Breast epithelium (tissue), 4 donors: Measurements from ENCODE around the gene MAML3. TPM values are rescaled to one million over a fixed set of nuclear protein-coding genes. Genes with fewer than 3 reads are reported as not detected.

ENCODE experiments used
- DNase-seq, 2 donors: peaks; one replicate each; pipeline ENCODE4 v3.0.0-alpha.2; 2019; ENCODE audit warnings: low spot score in 2 of 2
- H3K27ac ChIP-seq, 2 donors: fragments of 200-600 bp; sonication (generic) in 1 of 2; one replicate each; pipeline ENCODE4 v1.5.1; 2016 to 2019; ENCODE audit warnings: mild to moderate bottlenecking in 1 of 2
- H3K27me3 ChIP-seq, 2 donors: fragments of 200-600 bp; sonication (generic) in 1 of 2; one replicate each; pipeline versions ENCODE4 v1.5.1 to v1.6.0; 2017 to 2019; ENCODE audit warnings: control low read depth in 1 of 2, mild to moderate bottlenecking in 1 of 2
- H3K36me3 ChIP-seq: fragments of 200-600 bp; one replicate; pipeline ENCODE4 v1.5.1; 2019
- H3K4me1 ChIP-seq, 2 donors: fragments of 200-600 bp; sonication (generic); one replicate each; pipeline ENCODE4 v1.5.1; 2016 to 2019; ENCODE audit warnings: control low read depth in 1 of 2
- H3K4me3 ChIP-seq, 3 donors: fragments of 200-600 bp; sonication (generic); 1 replicate in 2 of 3; 2 replicates in 1 of 3; pipeline ENCODE4 v1.5.1; 2016 to 2019; ENCODE audit warnings: mild to moderate bottlenecking in 3 of 3, moderate library complexity in 2 of 3
- H3K9me3 ChIP-seq, 2 donors: fragments of 200-600 bp; sonication (generic) in 1 of 2; one replicate each; pipeline ENCODE4 v1.5.1; 2016 to 2019; ENCODE audit warnings: control low read depth in 1 of 2
- POLR2A ChIP-seq: fragments of 450-650 bp; IDR thresholded peaks from one replicate; pipeline ENCODE4 v1.6.1; 2016; ENCODE audit warnings: antibody characterized with exemption, mild to moderate bottlenecking, moderate library complexity
- POLR2AphosphoS5 ChIP-seq, 3 donors: sonication (generic); formaldehyde crosslinking; IDR thresholded peaks; one replicate each; pipeline ENCODE4 v1.6.1; 2017; ENCODE audit warnings: antibody characterized with exemption in 3 of 3
- intact Hi-C: fragments of 100-400 bp; cut with DNase I; formaldehyde crosslinking; loops from one replicate; pipeline ENCODE4 v1.15.1; 2023; ENCODE audit warnings: low total_unique reads
- total RNA-seq, 3 donors: library from RNA; depleted of rRNA; stranded (reverse); fragments of >200 nt; gene quantifications; one replicate each; pipeline ENCODE4 v1.1.0, GENCODE V29; 2016
- TF ChIP-seq, protein P1 (sequence below), 3 donors: fragments of 450-650 bp; IDR thresholded peaks; one replicate each; pipeline ENCODE4 v1.5.1; 2016 to 2017; ENCODE audit warnings: antibody characterized with exemption in 3 of 3, mild to moderate bottlenecking in 3 of 3, moderate library complexity in 3 of 3

The MAML3 gene
- total RNA-seq, 3 donors from 2014 or later = 5.0 to 16.8 (median 11.1) TPM

DNA sequence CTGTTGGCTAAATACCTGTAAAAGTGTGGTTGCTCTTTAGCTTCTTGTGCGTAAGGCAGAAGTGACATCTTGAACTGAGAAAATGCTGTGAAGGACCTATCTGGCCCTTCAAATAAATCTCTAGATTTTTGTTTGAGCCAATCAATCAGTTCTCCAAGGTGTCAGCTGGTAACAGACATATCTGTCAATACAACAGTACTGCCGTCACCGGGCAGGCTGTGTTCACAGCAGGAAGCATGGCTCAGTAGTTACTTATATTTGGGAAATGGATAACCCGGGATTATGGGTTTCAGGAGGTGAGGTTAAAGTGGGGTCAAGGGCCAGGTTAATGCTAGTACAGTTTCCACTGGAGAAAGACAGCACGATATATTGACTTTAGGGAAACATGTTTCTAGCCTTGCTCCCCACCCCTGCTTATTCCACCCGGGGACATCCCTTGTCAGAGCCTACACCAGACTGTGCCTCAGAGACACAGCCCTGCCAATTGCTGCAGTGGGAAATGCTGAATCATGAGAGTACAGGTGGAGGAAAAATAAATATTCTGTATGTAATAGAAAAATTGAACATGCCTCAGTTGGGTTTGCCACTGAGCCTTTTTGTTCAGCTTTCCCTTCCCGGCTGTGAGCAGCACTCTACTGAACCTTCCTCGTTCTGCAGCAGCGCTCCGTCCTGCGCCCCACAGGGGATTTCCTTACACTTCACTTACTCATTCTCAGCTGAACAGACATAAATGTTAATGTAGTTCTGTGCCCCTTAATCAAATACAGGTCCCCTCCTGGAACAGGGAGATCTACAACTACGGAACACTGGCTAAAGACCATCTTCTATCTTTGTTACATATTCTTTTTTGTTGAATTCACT is 367.3 kb downstream of the MAML3 start:
- Histone ChIP-seq H3K36me3 (no peaks in the 10 kb centered on the region), H3K27me3 (no peaks in the 10 kb centered on the region), H3K27ac (no peak overlapping the region), H3K9me3 (no peaks in the 10 kb centered on the region), H3K4me3 (no peak overlapping the region), H3K4me1 (no peaks in the 10 kb centered on the region)
- no peak for DNase-seq
- TF ChIP-seq POLR2A (no peak), POLR2AphosphoS5 (IDR thresholded peaks at IDR 0.05) (no peak)
- TF ChIP-seq, protein P1, sequence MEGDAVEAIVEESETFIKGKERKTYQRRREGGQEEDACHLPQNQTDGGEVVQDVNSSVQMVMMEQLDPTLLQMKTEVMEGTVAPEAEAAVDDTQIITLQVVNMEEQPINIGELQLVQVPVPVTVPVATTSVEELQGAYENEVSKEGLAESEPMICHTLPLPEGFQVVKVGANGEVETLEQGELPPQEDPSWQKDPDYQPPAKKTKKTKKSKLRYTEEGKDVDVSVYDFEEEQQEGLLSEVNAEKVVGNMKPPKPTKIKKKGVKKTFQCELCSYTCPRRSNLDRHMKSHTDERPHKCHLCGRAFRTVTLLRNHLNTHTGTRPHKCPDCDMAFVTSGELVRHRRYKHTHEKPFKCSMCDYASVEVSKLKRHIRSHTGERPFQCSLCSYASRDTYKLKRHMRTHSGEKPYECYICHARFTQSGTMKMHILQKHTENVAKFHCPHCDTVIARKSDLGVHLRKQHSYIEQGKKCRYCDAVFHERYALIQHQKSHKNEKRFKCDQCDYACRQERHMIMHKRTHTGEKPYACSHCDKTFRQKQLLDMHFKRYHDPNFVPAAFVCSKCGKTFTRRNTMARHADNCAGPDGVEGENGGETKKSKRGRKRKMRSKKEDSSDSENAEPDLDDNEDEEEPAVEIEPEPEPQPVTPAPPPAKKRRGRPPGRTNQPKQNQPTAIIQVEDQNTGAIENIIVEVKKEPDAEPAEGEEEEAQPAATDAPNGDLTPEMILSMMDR (IDR thresholded peaks at IDR 0.05) = no peak
- intact Hi-C loops = no loop called here

DNA sequence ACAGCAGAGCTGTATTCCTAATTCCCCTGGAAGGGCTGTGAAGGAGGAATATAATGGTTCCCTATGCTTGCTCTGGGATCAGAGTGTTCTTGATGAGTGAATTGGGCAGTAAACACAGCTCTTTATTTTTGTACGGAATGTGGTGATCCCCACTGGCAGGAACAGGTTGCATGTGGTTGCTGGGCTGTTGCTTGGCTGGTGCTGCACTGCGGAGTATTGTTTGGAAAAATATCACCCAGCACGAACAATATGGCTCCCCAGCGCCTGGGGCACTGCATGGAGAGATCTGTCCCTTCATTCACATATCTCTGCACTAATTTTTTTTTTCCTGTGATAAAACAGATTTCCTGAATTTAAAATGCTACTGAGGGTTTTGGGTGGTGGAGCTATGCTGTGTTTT is 368.6 kb downstream of the MAML3 start:
- Histone ChIP-seq H3K27me3 (no peaks in the 10 kb centered on the region), H3K9me3 (no peaks in the 10 kb centered on the region), H3K36me3 (no peaks in the 10 kb centered on the region), H3K4me3 (no peak overlapping the region), H3K4me1 (no peaks in the 10 kb centered on the region), H3K27ac (no peak overlapping the region)
- DNase-seq = no peak
- TF ChIP-seq, protein P1 (IDR thresholded peaks at IDR 0.05) = no peak
- no peak for TF ChIP-seq POLR2A
- TF ChIP-seq POLR2AphosphoS5 (IDR thresholded peaks at IDR 0.05) = no peak
- intact Hi-C loops = no loop called here

DNA sequence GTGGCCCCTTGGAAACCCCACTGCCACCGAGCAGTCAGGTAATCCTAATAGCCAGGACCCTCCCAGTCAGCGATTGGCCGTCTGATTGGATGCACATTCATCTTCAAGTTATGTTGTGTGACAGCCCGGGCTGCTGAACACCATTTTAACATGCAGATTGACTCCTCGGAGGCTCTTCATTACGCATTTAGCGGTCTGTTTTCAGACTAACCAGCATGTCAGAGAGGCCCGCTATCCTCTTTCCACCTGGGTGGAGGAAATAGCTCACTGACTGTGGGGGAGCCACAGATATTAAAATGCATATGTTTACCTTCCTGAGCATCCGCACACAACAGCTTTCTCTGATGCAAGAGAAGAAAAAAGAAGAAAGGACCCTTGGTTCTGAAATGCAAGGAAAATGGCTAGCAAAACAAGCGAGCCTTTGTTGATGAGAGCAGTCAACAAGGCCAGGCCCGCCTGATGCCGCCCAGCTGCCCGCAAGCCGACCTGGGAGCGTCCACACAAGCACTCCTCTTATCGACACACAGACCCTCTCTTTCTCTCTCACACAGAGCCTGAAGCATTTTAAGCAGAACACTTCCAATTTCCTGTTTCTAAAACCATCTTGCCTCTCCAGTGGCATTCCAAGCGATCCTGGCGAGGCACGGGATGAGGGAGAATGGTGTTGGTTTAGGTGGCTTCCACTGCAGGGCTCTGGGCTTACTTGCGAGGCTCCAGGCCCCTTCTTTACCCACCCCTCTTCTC is 370.1 kb downstream of the MAML3 start:
- no peaks in the 10 kb centered on the region for H3K27me3 ChIP-seq
- H3K4me1 ChIP-seq = no peaks in the 10 kb centered on the region
- DNase-seq = peak in 1 of 2 donors; percentile 52
- peak overlapping the region; percentile 48 to 75 for H3K27ac ChIP-seq
- intact Hi-C loops = no loop called here
- H3K4me3 ChIP-seq = no peak overlapping the region
- no peaks in the 10 kb centered on the region for H3K36me3 ChIP-seq
- TF ChIP-seq POLR2AphosphoS5 (IDR thresholded peaks at IDR 0.05) = no peak
- no peak for TF ChIP-seq POLR2A
- TF ChIP-seq, protein P1 (IDR thresholded peaks at IDR 0.05) = no peak
- no peaks in the 10 kb centered on the region for H3K9me3 ChIP-seq

DNA sequence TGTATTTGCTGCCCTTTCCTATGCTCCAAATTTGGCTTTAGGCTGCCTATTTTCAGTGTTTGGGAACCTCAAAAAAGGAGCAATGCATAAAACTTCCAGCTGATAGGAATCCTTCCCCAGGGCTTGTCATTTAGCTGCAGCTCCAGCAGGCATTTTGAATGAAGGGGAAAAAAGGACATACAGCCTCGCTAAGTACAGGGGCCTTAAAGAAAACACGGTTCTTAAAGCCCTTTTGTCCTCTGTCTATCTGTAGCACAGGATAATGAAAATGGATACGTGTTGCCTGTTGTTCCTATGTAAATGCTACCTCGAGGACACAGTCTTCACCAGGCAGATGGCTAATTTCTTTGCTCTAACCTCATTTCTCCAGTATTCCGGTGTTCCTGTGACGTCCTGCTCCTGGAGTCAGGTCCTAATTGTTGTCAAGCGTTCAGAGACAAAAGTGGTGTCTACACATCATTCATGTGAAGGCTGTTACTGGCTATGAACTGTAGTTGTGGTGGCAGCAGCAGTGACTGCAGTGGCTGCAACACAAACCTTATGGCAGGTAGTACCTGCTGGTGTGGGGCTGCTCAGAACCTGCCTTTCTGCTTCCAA is 371.0 kb downstream of the MAML3 start:
- Histone ChIP-seq H3K27me3 (no peaks in the 10 kb centered on the region), H3K4me1 (no peaks in the 10 kb centered on the region), H3K27ac (peak overlapping the region; percentile 48 to 75), H3K4me3 (no peak overlapping the region), H3K36me3 (no peaks in the 10 kb centered on the region), H3K9me3 (no peaks in the 10 kb centered on the region)
- intact Hi-C loops = no loop called here
- no peak for TF ChIP-seq POLR2AphosphoS5 (IDR thresholded peaks at IDR 0.05)
- TF ChIP-seq POLR2A = no peak
- TF ChIP-seq, protein P1 (IDR thresholded peaks at IDR 0.05) = no peak
- DNase-seq = no peak

DNA sequence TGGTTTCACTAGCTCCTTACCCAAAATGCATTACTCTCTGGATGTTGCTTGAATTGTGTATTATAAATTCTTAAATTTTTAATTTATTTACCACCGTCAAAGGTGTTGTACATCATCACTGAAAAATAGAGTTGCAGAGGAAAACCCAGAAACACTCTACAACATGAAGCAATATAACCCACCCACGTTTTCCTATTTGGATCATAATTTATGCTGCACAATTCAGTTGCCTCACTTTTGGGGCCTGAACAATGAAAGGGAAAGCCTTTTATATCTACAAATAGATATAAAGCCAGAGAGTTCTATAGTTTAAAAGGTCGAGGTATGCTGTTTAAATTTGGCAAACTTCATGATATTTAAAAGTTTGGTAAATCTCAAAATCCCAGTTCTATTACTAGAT is 372.9 kb downstream of the MAML3 start:
- no peak for DNase-seq
- no peaks in the 10 kb centered on the region for H3K9me3 ChIP-seq
- no peaks in the 10 kb centered on the region for H3K36me3 ChIP-seq
- no peaks in the 10 kb centered on the region for H3K27me3 ChIP-seq
- no peak overlapping the region for H3K4me3 ChIP-seq
- intact Hi-C loops = no loop called here
- no peaks in the 10 kb centered on the region for H3K4me1 ChIP-seq
- TF ChIP-seq, protein P1 (IDR thresholded peaks at IDR 0.05) = no peak
- TF ChIP-seq POLR2A (no peak), POLR2AphosphoS5 (IDR thresholded peaks at IDR 0.05) (no peak)
- no peak overlapping the region for H3K27ac ChIP-seq
